ENCODE measurements around the gene WDFY3.

DNA sequence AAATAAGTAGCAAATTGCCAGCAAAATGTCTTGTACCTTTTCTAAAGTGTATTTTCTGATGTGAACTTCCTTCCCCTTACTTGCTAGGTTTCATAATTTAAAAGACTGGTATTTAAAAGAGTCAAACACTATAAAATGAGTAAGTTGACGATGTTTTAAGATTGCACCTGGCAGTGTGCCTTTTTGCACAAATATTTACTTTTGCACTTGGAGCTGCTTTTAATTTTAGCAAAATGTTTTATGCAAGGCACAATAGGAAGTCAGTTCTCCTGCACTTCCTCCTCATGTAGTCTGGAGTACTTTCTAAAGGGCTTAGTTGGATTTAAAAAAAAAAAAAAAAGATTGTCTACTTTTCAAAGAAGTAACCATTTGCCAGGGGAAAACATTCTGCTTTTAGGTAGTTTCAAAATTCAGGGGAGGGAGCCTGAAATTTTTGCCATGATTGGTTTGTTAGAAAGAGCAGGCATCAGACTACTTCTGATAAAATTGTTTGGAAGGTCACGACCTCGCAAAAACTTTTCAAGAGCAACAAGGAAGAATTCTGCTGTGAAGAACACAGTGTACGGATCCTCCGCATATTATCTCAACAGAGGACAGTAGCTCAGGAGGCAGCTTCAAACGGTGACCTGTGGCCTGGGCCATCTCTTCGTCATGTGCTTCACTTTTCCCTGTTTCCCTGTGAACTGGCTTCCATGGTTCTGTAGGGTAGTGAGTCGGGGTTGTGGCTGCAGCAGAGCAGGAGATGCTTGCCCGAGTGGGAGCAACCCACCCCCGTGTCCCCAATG is 317.4 kb downstream of the WDFY3 start:
- TF ChIP-seq, protein P1, sequence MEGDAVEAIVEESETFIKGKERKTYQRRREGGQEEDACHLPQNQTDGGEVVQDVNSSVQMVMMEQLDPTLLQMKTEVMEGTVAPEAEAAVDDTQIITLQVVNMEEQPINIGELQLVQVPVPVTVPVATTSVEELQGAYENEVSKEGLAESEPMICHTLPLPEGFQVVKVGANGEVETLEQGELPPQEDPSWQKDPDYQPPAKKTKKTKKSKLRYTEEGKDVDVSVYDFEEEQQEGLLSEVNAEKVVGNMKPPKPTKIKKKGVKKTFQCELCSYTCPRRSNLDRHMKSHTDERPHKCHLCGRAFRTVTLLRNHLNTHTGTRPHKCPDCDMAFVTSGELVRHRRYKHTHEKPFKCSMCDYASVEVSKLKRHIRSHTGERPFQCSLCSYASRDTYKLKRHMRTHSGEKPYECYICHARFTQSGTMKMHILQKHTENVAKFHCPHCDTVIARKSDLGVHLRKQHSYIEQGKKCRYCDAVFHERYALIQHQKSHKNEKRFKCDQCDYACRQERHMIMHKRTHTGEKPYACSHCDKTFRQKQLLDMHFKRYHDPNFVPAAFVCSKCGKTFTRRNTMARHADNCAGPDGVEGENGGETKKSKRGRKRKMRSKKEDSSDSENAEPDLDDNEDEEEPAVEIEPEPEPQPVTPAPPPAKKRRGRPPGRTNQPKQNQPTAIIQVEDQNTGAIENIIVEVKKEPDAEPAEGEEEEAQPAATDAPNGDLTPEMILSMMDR (IDR thresholded peaks at IDR 0.05): no peak
- no peak for TF ChIP-seq EZH2 (IDR thresholded peaks at IDR 0.05)
